VCaP (cell line): ENCODE results near the gene KIF5B.

Source experiments
- H3K27ac ChIP-seq: fragments of 450-650 bp; 2 replicates; pipeline ENCODE4 v1.5.1; 2017
- TF ChIP-seq, protein P1 (sequence below): fragments of 450-650 bp; conservative IDR thresholded peaks from 2 replicates; pipeline ENCODE4 v1.5.1; 2017; ENCODE audit warnings: mild to moderate bottlenecking, moderate library complexity

Gene KIF5B

DNA sequence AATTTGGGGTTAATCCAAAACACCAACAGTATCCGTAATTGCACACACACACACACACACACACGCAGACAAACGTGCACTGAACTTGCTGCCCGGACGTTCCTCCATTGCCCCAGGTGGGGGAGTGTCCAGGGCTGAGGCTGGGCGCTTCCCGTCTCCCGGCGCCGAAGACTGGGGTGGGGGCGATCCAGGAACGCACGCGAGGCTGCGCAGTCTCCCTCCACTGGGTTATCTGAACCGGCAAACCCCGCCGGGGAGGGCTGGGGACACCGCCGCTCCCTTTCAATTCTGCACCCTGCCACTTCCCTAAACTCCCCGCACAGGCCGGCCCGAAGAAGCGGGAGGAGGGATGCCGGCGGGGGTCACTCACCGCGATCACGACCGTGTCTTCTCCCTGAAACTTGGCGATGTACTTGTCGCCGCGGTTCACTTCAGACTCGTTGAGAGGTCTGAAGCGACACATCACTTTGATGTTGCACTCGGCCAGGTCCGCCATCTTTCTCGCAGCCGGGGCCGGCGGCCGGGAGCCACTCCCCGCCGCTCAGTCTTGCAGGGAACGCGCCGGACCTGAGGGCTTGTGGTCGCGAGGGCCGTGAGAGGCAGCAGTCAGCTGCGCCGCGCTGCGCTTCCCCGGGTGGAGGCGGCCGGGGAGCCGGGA is 618 bp downstream of the KIF5B start:
- TF ChIP-seq, protein P1, sequence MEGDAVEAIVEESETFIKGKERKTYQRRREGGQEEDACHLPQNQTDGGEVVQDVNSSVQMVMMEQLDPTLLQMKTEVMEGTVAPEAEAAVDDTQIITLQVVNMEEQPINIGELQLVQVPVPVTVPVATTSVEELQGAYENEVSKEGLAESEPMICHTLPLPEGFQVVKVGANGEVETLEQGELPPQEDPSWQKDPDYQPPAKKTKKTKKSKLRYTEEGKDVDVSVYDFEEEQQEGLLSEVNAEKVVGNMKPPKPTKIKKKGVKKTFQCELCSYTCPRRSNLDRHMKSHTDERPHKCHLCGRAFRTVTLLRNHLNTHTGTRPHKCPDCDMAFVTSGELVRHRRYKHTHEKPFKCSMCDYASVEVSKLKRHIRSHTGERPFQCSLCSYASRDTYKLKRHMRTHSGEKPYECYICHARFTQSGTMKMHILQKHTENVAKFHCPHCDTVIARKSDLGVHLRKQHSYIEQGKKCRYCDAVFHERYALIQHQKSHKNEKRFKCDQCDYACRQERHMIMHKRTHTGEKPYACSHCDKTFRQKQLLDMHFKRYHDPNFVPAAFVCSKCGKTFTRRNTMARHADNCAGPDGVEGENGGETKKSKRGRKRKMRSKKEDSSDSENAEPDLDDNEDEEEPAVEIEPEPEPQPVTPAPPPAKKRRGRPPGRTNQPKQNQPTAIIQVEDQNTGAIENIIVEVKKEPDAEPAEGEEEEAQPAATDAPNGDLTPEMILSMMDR: 0 out of 2 replicates have a peak, but pooled peaks have one; percentile 6
- H3K27ac ChIP-seq: peak overlapping the region; percentile 98

DNA sequence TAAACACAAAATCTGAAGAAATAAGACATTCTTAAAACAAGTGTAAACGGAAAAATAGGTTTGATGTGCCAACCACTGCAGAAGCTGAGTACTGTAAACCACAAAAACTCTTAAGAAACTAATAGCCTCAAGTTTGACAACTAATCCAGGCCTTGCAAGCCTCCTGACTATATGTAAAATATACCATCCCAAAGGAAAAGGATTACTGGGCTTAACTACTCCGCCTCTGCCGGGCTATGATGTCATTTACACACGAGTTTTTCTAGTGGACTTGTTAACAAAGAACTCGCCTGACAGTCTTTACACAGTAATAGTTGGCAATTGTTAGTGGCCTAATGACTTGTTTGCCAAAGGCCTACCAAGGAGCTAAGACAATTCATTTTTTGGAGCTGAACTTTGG is 2.1 kb downstream of the KIF5B start:
- TF ChIP-seq, protein P1: no peak
- peak overlapping the region; percentile 98 for H3K27ac ChIP-seq

- peak overlapping the region; percentile 98 for H3K27ac ChIP-seq
Measured at GRCh38 chr10:32053392-32053791, 2.8 kb downstream of the KIF5B start.

- TF ChIP-seq, protein P1: no peak
- H3K27ac ChIP-seq: no peak overlapping the region
Measured at GRCh38 chr10:32051926-32052325, 4.3 kb downstream of the KIF5B start.

GRCh38 chr10:32050177-32050576 is 6.0 kb downstream of the KIF5B start:
- H3K27ac ChIP-seq: no peak overlapping the region
- TF ChIP-seq, protein P1: no peak

DNA sequence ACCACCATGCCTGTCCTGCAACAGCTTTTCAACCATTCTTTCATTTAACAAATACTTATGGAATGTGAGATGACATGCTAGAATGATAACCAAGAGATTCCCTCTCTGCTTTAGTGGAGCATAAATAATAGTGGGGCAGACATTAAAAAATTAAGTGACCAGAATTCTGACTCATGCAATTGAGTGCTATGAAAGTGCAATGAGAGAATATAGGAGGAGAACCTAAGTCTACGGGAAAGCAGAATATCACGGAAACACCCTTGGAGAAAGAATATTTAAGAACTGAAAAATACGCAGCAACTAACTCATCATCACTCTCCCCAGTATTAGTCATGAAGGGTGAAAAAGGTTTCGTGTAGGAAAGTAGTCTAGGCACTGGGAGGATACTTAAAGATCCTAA is 7.1 kb downstream of the KIF5B start:
- peak overlapping the region; percentile 35 for H3K27ac ChIP-seq
- TF ChIP-seq, protein P1: no peak

GRCh38 chr10:32048282-32048681 is 7.9 kb downstream of the KIF5B start:
- TF ChIP-seq, protein P1: no peak
- H3K27ac ChIP-seq: peak overlapping the region; percentile 35

GRCh38 chr10:32047881-32048280 is 8.3 kb downstream of the KIF5B start:
- TF ChIP-seq, protein P1: no peak
- H3K27ac ChIP-seq: peak overlapping the region; percentile 35; the same call in 1 of the 2 replicates
